Left forelimb (tissue), 1 donor: ENCODE data around the gene ARID3A.
"Not testable (repeated sequence)": the region's sequence is repeated elsewhere in the genome, so short reads cannot be mapped to it uniquely, and the experiment has no call there.

Experiments
- DNase-seq: peaks from one replicate; pipeline ENCODE4 v3.0.0-alpha.2; 2018; ENCODE audit warnings: low spot score

Gene ARID3A

DNA sequence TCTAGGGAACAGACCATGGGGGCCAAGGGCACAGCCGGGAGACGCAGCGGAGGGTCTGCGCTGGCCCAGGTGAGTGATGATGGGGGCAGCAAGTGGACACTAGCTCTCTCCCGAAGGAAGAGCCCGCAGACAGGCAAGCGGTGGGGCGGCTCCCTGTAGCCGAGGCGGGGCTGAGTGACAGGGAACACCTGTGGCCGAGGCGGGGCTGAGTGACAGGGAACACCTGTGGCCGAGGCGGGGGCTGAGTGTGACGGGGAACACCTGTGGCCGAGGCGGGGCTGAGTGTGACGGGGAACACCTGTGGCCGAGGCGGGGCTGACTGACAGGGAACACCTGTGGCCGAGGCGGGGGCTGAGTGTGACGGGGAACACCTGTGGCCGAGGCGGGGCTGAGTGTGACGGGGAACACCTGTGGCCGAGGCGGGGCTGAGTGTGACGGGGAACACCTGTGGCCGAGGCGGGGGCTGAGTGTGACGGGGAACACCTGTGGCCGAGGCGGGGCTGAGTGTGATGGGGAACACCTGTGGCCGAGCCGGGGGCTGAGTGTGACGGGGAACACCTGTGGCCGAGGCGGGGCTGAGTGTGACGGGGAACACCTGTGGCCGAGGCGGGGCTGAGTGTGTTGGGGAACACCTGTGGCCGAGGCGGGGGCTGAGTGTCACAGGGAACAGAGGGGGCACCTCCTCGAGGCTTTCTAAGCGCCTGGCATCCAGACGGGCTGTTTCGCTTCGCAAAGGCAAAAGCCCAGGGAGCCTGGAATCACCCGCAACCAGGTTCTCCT, 34.2 kb upstream of the ARID3A start:
- not testable (repeated sequence) for DNase-seq

DNA sequence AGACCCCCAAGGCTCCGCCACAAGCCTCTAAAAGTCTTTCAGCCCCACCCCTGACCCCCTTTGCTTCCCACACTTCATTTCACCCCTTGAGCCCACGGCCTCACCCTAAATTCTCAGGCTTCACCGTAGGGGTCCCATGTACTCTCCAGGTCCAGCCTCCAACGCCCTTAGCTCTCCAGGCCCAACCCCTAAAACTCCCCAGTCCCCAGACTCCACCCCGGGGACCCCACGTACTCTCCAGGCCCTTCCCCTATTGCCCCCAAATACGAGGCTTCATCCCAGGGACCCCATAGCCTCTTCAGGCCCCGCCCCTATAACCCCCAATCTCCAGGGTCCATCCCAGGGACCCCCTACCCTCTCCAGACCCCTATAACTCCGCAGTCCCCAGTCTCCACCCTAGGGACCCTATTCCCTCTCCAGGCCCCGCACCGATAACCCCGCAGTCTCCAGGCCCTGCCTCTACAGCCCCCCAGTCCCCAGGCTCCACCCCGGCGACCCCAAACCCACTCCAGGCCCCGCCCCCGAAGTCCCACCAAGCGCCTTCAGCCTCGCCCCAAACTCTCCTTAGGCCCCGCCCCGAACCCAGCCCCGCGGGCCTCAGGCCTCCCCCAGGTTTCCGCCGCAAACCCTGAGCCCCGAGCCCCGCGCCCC, 33.5 kb upstream of the ARID3A start:
- DNase-seq = peak; percentile 81

DNA sequence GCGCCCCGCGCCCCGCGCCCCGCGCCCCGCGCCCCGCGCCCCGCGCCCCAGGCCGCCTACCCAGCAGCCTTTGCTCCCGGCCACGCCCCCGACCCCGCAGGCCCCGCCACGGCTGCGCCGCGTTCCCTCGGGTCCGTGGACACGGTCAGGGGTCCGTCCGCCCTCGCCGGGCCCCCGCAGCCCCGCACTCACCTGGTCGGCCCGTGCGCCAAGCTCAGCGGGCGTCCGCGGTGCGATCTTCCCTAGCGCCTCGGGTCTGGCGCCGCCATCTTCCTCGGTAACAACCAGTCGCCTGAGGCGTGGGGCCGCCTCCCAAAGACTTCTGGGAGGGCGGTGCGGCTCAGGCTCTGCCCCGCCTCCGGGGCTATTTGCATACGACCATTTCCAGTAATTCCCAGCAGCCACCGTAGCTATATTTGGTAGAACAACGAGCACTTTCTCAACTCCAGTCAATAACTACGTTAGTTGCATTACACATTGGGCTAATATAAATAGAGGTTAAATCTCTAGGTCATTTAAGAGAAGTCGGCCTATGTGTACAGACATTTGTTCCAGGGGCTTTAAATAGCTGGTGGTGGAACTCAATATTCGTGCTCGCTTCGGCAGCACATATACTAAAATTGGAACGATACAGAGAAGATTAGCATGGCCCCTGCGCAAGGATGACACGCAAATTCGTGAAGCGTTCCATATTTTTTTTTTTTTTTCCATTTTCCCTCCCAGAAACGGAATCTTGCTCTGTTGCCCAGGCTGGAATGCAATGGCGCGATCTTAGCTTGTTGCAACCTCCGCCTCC, 32.7 kb upstream of the ARID3A start, which contains the start of the genes MED16 and RNU6-9:
TSS of gene MED16 (minus strand) at position 294 of the 796 bp plus-strand sequence. CDS start 2,056 bp downstream, outside the sequence.
TSS of gene RNU6-9 (plus strand) at position 591 of the 796 bp plus-strand sequence.
- DNase-seq = peak; percentile 92

DNA sequence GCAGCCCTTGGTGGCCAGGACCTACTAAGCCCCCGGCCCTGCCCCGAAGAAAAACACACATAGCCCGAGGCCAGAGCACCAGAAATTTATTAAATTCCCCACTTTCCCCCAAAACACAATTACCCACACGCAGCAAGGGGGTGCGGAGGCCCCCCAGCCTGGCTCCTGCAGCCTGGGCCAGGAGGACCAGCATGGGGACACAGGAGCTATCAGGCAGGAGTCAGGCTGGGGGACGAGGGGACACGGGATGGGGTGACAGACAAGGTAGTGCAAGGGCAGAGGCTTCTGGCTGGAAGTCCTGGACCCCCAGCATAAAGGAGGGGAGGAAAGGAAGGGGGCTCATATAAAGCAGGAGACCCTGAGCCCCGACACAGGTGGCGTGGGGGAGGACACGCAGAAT, 29.4 kb upstream of the ARID3A start:
- DNase-seq = no peak

DNA sequence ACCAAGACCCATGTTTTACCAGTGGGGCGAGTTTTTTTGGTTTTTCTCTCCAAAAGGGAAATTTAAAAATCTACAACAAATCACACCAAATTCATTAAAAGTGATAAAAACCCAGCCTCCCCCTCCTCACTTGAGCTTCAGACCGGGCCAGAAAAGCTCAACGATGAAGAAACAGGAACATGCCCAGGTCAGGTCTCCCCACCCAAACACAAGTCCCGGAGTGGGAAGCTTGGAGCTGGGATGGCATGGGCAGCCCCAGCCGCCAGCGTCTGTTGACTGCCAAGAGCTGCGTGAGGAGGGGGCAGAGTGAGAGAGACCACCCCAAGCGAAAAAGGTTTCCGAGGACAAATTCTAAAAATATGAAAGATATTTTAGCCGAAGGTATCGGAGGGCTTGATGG, 28.8 kb upstream of the ARID3A start:
- no peak for DNase-seq

DNA sequence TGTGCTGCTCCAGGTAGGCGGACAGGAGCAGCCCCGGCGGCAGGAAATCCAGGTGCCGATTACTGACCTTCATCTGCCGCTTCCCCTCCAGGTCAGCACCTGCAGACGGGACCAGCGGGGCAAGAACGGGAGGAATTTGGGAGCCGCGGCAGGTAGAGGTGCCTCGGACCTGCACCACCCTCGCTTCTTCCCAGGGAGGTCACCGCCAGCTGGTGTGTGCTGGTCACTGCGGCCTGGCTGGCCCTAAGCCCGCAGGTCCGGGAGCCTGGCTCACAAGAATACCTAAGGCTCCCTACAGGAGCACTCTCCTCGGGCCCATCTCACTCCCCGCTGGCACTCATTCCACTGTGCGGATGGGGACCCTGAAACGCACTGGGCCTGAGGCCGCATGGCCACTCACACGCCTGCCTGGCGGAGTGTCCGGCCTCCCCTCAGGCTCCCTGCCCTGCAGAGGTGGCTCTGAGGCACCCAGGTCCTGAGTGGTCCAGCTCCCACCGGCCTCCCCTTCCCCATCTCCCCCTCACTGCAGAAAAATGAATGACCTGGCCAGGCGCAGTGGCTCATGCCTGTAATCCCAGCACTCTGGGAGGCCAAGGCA, 28.3 kb upstream of the ARID3A start:
- no peak for DNase-seq

DNA sequence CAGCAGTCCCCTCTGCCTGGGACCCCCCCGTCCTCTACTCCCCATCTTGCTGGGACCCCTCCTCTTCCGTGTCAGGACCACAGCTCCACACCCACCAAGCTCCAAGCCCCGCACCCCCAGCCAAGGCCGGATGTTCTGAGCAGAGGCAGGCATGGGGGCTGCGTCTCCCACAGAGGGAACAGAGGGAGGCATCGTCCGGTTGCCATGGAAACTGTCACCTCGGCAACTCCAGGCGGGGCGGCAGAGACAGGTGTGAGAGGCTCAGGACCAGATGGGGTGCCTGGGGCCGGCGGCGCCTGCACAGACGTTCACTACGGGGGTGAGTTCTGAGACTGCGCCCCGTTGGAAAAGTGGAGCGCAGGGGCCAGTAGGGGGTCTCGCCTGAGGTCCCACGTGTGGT, 27.2 kb upstream of the ARID3A start:
- no peak for DNase-seq

DNA sequence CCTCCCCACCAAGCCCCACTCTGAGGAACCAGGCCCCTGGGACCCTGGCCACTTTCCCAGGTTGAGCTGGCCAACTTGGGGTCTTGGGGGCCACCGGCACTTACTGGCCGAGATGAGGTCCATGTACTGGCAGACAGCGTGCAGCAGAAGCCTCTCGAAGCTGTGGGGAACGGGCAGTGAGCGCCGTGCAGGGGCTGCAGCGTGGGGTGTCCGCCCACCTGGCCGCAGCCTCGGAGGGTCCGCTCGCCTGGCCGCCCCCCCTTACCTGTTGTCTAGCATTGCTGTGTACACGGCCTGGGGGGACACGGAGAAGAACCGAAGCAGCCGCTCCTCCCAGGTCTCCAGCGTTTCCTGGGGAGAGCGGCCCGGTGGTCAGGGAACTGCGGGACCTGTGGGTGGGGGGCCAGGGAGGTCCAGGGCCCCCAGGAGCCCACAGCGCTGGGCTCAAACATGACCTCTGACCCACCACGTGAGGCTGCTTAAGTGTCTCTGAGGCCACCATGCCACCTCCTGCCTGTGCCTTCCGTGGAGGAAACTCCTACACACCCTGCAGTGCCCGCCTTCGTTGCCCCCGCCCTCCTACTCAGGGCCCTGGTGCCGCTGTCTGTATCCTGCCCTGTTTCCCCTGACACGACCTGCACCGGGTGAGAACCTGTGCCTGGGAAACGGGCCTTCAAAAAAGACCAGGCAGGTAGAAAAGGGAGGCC, 26.3 kb upstream of the ARID3A start:
- no peak for DNase-seq

DNA sequence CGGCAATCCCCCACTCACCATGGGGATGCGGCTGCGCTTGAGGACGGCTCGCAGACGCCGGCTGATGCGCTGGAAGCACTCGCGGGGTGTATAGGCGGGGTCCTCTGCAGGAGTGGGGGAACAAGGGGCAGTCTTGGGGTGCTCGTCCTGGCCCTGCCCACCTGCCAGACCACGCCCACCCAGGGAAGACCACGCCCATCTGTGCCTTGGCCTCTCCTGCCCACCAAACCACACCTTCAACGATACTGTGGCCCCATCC, 25.9 kb upstream of the ARID3A start:
- DNase-seq = no peak

DNA sequence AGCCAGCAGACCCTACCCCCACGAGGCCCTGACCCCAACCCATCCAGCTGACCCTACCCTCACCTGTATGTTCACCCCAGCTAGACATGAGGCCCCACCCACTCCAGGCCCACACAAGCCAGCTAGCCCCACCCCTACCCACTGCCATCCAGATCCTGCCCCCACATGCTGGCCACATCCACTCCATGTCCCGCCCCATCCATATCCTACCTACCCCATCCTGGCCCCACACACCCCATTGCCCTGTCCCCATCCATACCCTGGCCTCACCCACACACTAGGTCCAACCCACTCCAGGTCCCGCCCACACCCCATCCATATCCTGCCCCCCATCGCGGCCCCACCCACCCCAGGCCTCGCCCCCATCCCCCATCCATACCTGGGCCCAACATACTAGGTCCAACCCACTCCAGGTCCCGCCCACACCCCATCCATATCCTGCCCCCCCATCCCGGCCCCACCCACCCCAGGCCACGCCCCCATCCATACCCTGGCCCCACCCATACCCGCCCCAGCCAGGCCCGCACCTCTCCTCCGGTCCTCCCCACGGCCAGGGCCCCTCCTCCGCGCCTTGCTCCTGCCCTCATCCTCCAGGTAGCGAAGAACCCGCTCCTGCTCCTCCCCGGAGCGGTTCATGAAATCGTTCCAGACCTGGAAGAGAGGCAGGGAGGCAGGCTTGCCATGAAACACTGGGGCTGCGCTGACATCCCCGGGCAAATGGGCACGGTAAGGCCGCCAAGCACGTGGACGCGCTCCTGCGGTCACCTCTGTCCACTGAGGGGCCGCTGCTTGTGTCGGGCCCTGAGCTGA, 25.3 kb upstream of the ARID3A start:
- DNase-seq = no peak

DNA sequence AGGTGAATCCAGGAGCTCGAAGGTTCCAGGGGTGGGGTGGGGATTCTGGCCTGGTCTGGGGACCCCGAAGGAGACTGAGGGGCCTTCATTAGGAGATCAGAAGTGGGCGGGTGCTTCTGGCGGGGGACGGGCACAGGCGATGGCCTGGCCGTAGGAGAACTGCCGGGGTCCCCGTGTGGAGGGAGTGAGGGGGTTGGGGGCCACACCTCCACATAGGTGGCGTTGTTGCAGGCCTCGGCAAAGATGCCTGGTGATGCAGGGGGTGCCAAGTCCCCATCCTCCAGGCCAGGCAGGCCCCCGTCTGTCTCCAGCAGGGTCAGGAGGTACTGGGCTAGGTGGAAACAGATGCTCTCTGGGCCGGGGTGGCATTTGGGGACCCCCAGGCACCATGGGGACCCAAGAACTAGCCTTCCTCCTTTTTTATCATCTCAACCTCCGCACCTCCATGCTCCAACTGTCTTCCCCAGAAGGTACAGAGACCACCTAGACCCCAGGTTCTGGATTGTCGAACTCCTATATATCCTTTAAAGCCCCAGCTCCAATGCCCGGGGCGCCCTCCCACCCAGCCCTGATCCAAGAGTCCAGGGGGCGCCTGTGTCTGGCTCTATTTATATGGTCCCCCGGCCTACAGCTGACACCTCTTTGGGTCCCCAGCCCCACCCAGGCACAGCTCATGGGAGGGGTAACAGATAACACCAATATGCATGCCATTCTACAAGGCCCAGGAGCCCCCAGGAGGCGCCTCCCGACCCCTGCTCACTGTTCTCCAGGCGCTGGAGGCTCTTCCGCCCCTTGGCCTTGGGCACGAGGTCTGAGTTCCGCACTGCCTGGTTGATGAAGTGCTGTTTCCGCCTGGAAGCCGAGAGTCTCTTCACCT, 24.4 kb upstream of the ARID3A start:
- no peak for DNase-seq

DNA sequence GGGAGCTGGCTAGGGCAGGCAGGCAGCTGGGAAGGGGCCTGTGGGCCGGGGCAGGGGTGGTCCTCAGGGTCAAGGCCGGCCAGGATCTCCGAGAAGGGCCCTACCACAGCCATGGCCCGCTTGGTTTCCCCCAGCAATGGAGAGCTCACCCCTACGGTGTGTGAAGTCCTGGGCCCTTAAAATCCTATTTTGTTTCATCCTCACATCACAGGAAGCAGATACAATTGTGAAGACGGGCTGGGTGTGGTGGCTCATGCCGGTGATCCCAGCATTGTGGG, 23.8 kb upstream of the ARID3A start:
- no peak for DNase-seq

DNA sequence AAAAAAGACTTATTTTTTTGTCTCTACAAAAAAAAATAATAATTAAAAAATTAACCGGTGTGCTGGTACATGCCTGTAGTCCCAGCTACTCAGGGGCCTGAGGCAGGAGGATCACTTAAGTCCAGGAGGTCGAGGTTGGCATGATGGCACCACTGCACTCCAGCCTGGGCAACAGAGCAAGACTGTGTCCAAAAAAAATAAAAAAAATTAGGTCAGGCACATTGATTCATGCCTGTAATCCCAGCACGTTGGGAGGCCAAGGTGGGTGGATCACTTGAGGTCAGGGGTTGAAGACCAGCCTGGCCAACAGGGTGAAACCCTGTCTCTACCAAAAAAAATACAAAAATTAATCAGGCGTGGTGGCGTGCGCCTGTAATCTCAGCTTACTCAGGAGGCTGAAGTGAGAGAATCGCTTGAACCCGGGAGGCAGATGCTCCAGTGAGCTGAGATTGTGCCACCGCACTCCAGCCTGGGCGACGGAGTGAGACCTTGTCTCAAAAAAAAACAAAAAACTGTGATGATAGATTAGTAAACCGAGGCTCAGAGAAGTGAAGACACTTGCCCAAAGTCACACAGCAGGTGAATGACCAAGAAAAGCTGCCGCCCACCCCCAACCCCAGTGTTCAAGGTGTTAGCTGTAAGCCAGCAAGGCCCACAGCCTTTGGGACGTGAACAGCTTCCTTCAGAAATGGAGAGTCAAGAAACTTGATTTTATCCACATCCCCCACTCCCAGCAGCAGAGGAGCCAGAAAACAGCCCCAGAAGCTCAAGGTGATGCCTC, 23.2 kb upstream of the ARID3A start:
- DNase-seq = no peak

DNA sequence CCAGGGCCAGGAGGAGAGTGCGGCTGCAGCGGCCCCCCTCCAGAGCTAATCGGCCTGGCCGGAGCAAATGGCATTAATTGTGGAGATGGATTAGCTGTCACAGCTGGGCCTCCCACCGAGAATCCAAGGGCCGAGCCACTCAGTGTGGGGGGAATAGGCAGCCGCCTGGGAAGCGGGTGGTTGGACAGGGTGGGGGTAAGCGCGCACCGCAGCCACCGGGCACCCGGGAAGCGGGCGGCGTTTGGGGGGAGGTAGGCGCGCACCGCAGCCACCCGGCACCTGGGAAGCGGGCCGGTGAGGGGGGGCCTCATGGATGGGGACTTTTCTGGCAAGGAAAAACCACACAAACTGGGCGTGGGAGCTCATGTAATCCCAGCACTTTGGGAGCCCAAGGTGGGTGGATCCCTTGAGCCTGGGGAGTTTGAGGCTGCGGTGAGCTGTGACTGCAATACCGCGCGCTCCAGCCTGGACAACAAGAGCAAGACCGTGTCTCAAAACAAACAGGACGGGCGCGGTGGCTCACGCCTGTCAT, 22.5 kb upstream of the ARID3A start:
- no peak for DNase-seq

DNA sequence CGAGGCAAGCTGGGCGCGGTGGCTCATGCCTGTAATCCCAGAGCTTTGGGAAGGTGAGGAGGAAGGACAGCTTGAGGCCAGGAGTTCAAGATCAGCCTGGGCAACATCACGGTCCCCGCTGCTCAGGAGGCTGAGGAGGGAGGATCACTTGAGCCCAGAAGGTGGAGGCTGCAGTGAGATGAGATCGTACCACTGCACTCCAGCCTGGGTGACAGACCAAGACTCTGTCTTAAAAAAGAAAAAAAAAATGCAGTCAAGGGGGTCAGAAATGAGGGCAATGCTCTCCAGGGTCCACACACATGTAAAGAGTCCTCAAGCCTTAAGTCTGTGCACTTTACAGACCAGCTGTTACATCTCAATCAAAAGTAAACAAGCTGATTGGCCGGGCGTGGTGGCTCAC, 21.3 kb upstream of the ARID3A start:
- no peak for DNase-seq

DNA sequence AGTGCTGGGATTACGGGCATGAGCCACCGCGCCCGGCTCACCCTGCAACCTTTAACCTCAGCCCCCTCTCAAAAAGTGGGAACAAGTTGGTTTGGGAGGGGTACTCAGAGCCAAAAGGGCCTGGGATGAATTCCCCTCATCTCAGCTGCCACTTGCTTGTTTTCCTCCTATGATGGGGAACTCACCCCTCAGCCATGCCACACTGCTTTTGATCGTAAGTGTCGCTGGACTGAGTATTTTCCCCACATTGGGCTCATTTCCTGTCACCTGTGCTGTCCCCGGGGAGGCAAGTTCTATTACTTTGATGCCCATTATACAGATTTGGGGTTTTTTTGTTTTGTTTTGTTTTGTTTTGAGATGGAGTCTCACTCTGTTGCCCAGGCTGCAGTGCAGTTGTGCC, 19.4 kb upstream of the ARID3A start:
- no peak for DNase-seq

DNA sequence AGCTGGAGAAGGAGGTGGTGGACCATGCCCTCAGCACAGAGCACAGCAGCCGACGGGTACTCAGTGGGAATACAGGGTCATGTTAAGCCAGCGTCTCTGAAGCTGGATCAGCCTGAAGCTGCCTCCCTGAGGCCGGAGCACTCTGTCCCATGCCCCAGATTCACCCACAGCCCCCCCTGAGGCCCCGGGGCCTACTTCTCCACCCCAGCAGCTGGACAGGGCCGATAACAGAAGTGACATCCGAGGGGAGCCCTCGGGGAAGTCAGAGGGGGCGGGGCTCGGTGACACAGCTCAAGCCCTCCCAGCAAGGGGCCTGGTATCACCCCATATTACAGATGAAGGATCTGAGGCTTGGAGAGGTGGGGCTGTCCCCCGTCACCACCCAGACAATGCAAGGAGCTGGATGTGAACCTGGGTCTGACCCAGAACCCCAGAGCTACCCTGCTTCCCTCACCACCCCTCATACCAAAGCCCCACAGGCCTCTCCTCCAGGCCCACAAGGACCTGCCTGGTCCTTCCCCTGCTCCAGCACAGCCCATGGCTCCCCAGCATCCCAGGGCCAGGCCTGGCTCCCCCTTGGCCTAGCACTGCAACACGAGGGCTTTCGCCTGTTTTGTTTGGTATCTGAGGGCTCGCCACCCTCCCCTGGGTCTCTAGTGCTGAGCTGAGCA, 18.5 kb upstream of the ARID3A start:
- DNase-seq = no peak

DNA sequence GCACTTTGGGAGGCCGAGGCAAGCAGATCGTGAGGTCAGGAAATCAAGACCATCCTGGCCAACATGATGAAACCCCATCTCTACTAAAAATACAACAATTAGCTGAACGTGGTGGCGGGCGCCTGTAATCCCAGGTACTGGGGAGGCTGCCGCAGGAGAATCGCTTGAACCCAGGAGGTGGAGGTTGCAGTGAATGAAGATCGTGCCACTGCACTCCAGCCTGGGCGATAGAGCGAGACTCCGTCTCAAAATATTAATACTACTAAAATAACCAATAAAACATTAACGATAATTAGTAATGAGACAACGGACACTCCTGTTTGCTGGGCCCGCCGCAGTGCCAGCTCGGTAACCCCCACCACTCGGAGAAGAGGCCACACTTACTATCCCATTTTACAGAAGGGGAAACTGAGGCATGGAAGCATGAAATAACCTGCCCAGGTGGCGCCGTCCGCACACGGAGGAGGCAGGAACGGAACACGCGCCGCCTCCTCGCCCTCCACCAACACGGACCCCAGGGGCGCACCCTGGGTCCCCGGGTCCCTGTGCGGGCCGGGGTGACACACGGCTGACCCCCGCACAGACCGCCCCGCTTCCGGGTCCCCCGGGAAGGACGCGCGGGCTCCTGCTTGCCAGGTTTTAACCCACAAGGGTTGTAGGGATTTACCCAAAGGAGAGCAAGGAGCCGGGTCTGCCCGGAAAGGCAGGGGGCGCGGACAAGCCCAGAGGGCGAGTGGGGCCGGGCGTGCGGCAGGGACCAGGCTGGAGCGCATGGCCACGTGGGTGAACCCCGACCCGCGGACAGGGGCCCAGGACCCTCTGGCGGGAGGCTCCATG, 14.4 kb upstream of the ARID3A start:
- DNase-seq = no peak
